ENCODE results near the gene SMC4. TPM values are rescaled to one million over a fixed set of nuclear protein-coding genes. Genes with fewer than 3 reads are reported as not detected.

Gene SMC4
- total RNA-seq, 1 donor from 2014 or later = 5.0 TPM

DNA sequence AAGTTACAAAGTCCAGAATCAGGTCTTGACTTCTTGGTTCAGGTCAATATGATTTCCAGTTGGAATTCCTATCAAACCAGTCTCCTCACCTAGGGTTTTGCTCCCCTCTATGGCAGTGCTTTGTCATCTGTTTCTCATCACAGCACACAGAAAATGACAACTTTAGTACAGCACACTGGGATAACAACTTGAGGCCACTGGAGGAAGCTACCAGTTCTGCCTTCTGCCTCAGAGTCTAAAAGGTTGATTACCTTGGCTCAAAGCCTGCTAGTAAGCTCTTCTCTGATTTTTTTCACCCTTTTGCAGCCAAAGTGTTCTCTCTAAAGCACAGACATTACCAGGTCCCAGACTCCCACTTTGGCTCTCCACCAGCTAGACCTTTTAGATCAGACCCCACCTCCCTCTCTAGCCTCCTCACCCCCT lies 75.0 kb downstream of the SMC4 start:
- Histone ChIP-seq H3K27me3 (no peaks in the 10 kb centered on the region), H3K4me1 (no peaks in the 10 kb centered on the region), H3K36me3 (no peaks in the 10 kb centered on the region), H3K9me3 (no peaks in the 10 kb centered on the region), H3K4me3 (no peak overlapping the region), H3K27ac (no peak overlapping the region)
- TF ChIP-seq, protein P1, sequence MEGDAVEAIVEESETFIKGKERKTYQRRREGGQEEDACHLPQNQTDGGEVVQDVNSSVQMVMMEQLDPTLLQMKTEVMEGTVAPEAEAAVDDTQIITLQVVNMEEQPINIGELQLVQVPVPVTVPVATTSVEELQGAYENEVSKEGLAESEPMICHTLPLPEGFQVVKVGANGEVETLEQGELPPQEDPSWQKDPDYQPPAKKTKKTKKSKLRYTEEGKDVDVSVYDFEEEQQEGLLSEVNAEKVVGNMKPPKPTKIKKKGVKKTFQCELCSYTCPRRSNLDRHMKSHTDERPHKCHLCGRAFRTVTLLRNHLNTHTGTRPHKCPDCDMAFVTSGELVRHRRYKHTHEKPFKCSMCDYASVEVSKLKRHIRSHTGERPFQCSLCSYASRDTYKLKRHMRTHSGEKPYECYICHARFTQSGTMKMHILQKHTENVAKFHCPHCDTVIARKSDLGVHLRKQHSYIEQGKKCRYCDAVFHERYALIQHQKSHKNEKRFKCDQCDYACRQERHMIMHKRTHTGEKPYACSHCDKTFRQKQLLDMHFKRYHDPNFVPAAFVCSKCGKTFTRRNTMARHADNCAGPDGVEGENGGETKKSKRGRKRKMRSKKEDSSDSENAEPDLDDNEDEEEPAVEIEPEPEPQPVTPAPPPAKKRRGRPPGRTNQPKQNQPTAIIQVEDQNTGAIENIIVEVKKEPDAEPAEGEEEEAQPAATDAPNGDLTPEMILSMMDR (IDR thresholded peaks at IDR 0.05) = no peak
- intact Hi-C loops (cut with DNase I) = no loop called here
- DNase-seq (ENCODE audit: low spot score in 2 of 2) = no peak

GRCh38 chr3:160475153-160475552 lies 75.7 kb downstream of the SMC4 start:
- no peaks in the 10 kb centered on the region for H3K27me3 ChIP-seq
- no peaks in the 10 kb centered on the region for H3K9me3 ChIP-seq
- H3K4me1 ChIP-seq = no peaks in the 10 kb centered on the region
- TF ChIP-seq, protein P1 (IDR thresholded peaks at IDR 0.05) = no peak
- no peak overlapping the region for H3K27ac ChIP-seq
- intact Hi-C loops (cut with DNase I) = no loop called here
- no peak overlapping the region for H3K4me3 ChIP-seq
- DNase-seq (ENCODE audit: low spot score in 2 of 2) = no peak
- H3K36me3 ChIP-seq = no peaks in the 10 kb centered on the region

GRCh38 chr3:160475884-160476283 lies 76.4 kb downstream of the SMC4 start:
- no peaks in the 10 kb centered on the region for H3K9me3 ChIP-seq
- intact Hi-C loops (cut with DNase I) = no loop called here
- H3K27me3 ChIP-seq = no peaks in the 10 kb centered on the region
- no peaks in the 10 kb centered on the region for H3K36me3 ChIP-seq
- H3K27ac ChIP-seq = no peak overlapping the region
- no peaks in the 10 kb centered on the region for H3K4me1 ChIP-seq
- no peak overlapping the region for H3K4me3 ChIP-seq
- TF ChIP-seq, protein P1 (IDR thresholded peaks at IDR 0.05) = no peak
- DNase-seq (ENCODE audit: low spot score in 2 of 2) = no peak

- DNase-seq (ENCODE audit: low spot score in 2 of 2) = no peak
- intact Hi-C loops (cut with DNase I) = no loop called here
- Histone ChIP-seq H3K27me3 (no peaks in the 10 kb centered on the region), H3K9me3 (no peaks in the 10 kb centered on the region), H3K4me3 (no peak overlapping the region), H3K4me1 (no peaks in the 10 kb centered on the region), H3K27ac (no peak overlapping the region), H3K36me3 (no peaks in the 10 kb centered on the region)
- TF ChIP-seq, protein P1 (IDR thresholded peaks at IDR 0.05) = no peak
These were observed 78.3 kb downstream of the SMC4 start for GRCh38 chr3:160477750-160478149.

- TF ChIP-seq, protein P1 (IDR thresholded peaks at IDR 0.05) = no peak
- no peaks in the 10 kb centered on the region for H3K36me3 ChIP-seq
- no peak for DNase-seq (ENCODE audit: low spot score in 2 of 2)
These were observed 78.9 kb downstream of the SMC4 start for GRCh38 chr3:160478338-160478737.

DNA sequence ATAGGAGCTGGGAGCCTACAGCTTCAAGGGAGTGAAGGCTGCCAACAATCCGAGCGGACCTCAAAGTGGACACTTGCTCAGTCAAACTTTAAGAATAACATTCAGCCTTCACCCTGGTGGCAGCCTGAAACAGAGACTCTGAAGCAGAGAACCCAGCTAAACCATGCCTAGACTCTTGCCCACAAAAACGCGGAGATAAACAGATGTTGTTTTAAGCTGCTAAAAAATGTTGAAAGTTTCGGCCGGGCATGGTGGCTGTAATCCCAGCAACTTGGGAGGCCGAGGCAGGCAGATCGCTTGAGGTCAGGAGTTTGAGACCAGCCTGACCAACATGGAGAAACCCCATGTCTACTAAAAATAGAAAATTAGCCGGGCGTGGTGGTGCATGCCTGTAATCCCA lies 79.9 kb downstream of the SMC4 start:
- Histone ChIP-seq H3K9me3 (no peaks in the 10 kb centered on the region), H3K36me3 (no peaks in the 10 kb centered on the region), H3K4me1 (no peaks in the 10 kb centered on the region), H3K4me3 (no peak overlapping the region), H3K27me3 (no peaks in the 10 kb centered on the region), H3K27ac (no peak overlapping the region)
- intact Hi-C loops (cut with DNase I) = no loop called here
- TF ChIP-seq, protein P1 (IDR thresholded peaks at IDR 0.05) = no peak
- DNase-seq (ENCODE audit: low spot score in 2 of 2) = no peak

More at GRCh38 chr3:160478338-160478737, 78.9 kb downstream of the SMC4 start:
- H3K27ac ChIP-seq = no peak overlapping the region
- no peak overlapping the region for H3K4me3 ChIP-seq
- no peaks in the 10 kb centered on the region for H3K27me3 ChIP-seq
- no peaks in the 10 kb centered on the region for H3K4me1 ChIP-seq
- intact Hi-C loops (cut with DNase I) = no loop called here
- H3K9me3 ChIP-seq = no peaks in the 10 kb centered on the region
